HepG2 (cell line): ENCODE measurements around the gene ALG3. TPM values are rescaled to one million over a fixed set of nuclear protein-coding genes. Genes with fewer than 3 reads are reported as not detected.

Experiments
- CBX5 ChIP-seq: sonication (generic); formaldehyde crosslinking; IDR thresholded peaks from 2 replicates; pipeline ENCODE4 v1.4.0; 2020; ENCODE audit warnings: missing genetic modification reagents, borderline replicate concordance
- CHD4 ChIP-seq: fragments of 200-600 bp; sonication (generic); IDR thresholded peaks from 2 replicates; pipeline ENCODE4 v1.7.0; 2017; ENCODE audit warnings: mild to moderate bottlenecking, low read length, borderline replicate concordance
- GATAD2A ChIP-seq: IDR thresholded peaks from 2 replicates; pipeline ENCODE4 v1.6.1; 2016
- MAF1 ChIP-seq: sonication (generic); formaldehyde crosslinking; IDR thresholded peaks from 2 replicates; pipeline ENCODE4 v1.5.0; 2020; ENCODE audit warnings: missing genetic modification reagents, borderline replicate concordance
- MED1 ChIP-seq: sonication (generic); formaldehyde crosslinking; IDR thresholded peaks from 2 replicates; pipeline ENCODE4 v1.4.0; 2020; ENCODE audit warnings: missing genetic modification reagents
- MED13 ChIP-seq: sonication (generic); formaldehyde crosslinking; IDR thresholded peaks from 2 replicates; pipeline ENCODE4 v1.5.0; 2020; ENCODE audit warnings: missing genetic modification reagents
- MLXIP ChIP-seq: sonication (generic); formaldehyde crosslinking; IDR thresholded peaks from 2 replicates; pipeline ENCODE4 v1.9.0; 2021; ENCODE audit warnings: missing genetic modification reagents, borderline replicate concordance
- MYNN ChIP-seq: sonication (generic); formaldehyde crosslinking; IDR thresholded peaks from 2 replicates; pipeline ENCODE4 v1.4.0; 2020; ENCODE audit warnings: mild to moderate bottlenecking, low read depth, missing genetic modification reagents
- NRL ChIP-seq: sonication (generic); formaldehyde crosslinking; IDR thresholded peaks from 2 replicates; pipeline ENCODE4 v1.5.0; 2020; ENCODE audit warnings: missing genetic modification reagents, mild to moderate bottlenecking, moderate library complexity, borderline replicate concordance
- RBFOX2 ChIP-seq: fragments of 200-400 bp; formaldehyde crosslinking; IDR thresholded peaks from 2 replicates; pipeline ENCODE4 v1.6.1; 2017; ENCODE audit warnings: low read depth, mild to moderate bottlenecking, low read length
- REXO4 ChIP-seq: sonication (generic); formaldehyde crosslinking; IDR thresholded peaks from 2 replicates; pipeline ENCODE4 v1.8.0; 2022; ENCODE audit warnings: missing genetic modification reagents, mild to moderate bottlenecking, borderline replicate concordance
- SMAD1 ChIP-seq: sonication (generic); formaldehyde crosslinking; IDR thresholded peaks from 2 replicates; pipeline ENCODE4 v1.4.0; 2020; ENCODE audit warnings: missing genetic modification reagents, low read depth, mild to moderate bottlenecking, borderline replicate concordance
- SMC3 ChIP-seq: IDR thresholded peaks from 2 replicates; pipeline ENCODE4 v1.6.1; 2011; ENCODE audit warnings: low read length, improper control_type of control experiment
- ZC3H4 ChIP-seq: sonication (generic); formaldehyde crosslinking; IDR thresholded peaks from 2 replicates; pipeline ENCODE4 v1.4.0; 2020; ENCODE audit warnings: missing genetic modification reagents, borderline replicate concordance
- ZEB1 ChIP-seq: IDR thresholded peaks from 2 replicates; pipeline ENCODE4 v1.6.1; 2012; ENCODE audit warnings: mild to moderate bottlenecking, low read depth, inconsistent platforms; ENCODE audit not compliant: insufficient replicate concordance
- ZFP90 ChIP-seq: sonication (generic); formaldehyde crosslinking; IDR thresholded peaks from 2 replicates; pipeline ENCODE4 v1.8.0; 2022; ENCODE audit warnings: missing genetic modification reagents, mild to moderate bottlenecking, inconsistent platforms, borderline replicate concordance
- ZNF30 ChIP-seq: sonication (generic); formaldehyde crosslinking; IDR thresholded peaks from 2 replicates; pipeline ENCODE4 v1.5.0; 2020; ENCODE audit warnings: mild to moderate bottlenecking, missing genetic modification reagents
- ZNF430 ChIP-seq: sonication (generic); formaldehyde crosslinking; IDR thresholded peaks from 2 replicates; pipeline ENCODE4 v1.9.0; 2021; ENCODE audit warnings: mild to moderate bottlenecking, missing genetic modification reagents
- ZNF570 ChIP-seq: sonication (generic); formaldehyde crosslinking; IDR thresholded peaks from 2 replicates; pipeline ENCODE4 v1.4.0; 2020; ENCODE audit warnings: mild to moderate bottlenecking, missing genetic modification reagents, borderline replicate concordance
- polyA plus RNA-seq, 8 experiments: library from polyadenylated mRNA; depleted of rRNA in 3 of 8; stranded (reverse) in 7 of 8; unstranded in 1 of 8; fragments of >200 nt; fragmentation: Illumina TruSeq in 4 of 8; extraction: Trizol in 4 of 8; gene quantifications; 2 replicates each; pipeline versions ENCODE4 v1.2.1 to v1.2.3, GENCODE V29; 2011 to 2016; ENCODE audit warnings: low read depth in 4 of 8, missing spikeins in 1 of 8, mixed read lengths in 1 of 8; ENCODE audit not compliant: insufficient read depth in 1 of 8
- total RNA-seq, 5 experiments: library from RNA; depleted of rRNA; stranded (reverse); fragments of >200 nt; fragmentation: Illumina TruSeq; extraction: Trizol; gene quantifications; 2 replicates each; pipeline ENCODE4 v1.2.3, GENCODE V29; 2016; ENCODE audit warnings: low read depth in 1 of 5
- TF ChIP-seq, protein P1 (sequence below): sonication (generic); formaldehyde crosslinking; IDR thresholded peaks from 2 replicates; pipeline ENCODE4 v1.9.0; 2021; ENCODE audit warnings: missing genetic modification reagents, borderline replicate concordance
- TF ChIP-seq, protein P2 (sequence below): sonication (generic); formaldehyde crosslinking; IDR thresholded peaks from 2 replicates; pipeline ENCODE4 v1.8.0; 2022; ENCODE audit warnings: missing genetic modification reagents, mild to moderate bottlenecking, inconsistent platforms, borderline replicate concordance
- TF ChIP-seq, protein P3 (sequence below): sonication (generic); formaldehyde crosslinking; IDR thresholded peaks from 2 replicates; pipeline ENCODE4 v1.5.0; 2020; ENCODE audit warnings: missing genetic modification reagents
- TF ChIP-seq, protein P4 (sequence below): sonication (generic); formaldehyde crosslinking; IDR thresholded peaks from 2 replicates; pipeline ENCODE4 v1.4.0; 2020; ENCODE audit warnings: mild to moderate bottlenecking, missing genetic modification reagents

Gene ALG3
- total and polyA plus RNA-seq, 2 of the 13 experiments (the other 11 are each of a cell fraction or from before 2014, with no cell fraction given) = 46.6 to 57.1 TPM

DNA sequence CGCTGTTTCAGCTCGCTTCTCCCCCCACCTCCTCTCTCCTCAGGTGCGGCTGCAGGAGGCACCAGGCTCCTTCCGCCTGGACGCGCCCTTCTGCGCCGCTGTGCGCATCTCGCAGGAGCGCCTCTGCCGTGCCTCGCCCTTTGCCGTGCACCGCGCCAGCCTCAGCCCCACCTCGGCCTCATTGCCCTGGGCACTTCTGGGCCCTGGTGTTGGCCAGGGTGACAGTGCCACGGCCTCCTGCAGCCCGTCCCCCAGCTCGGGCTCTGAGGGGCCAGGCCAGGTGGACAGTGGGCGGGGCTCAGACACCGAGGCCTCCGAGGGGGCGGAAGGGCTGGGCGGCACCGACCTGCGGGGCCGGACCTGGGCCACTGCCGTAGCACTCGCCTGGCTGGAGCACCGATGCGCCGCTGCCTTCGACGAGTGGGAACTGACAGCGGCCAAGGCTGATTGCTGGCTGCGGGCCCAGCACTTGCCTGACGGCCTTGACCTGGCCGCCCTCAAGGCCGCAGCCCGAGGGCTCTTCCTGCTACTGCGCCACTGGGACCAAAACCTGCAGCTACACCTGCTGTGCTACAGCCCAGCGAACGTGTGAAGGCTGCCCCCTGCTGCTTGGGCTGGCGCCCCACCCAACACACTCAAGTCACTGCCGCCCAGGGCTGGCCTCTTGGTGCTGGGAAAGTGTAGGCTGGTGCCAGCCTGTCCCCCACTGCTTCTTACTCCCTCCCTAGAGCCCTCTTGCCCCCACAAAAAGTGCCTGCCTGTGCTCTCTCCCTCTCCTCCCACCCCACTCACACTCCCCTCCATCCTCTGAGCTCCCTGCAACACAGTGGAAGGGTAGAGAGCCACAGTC is 7.1 kb downstream of the ALG3 start (continued):
- TF ChIP-seq RBFOX2 (peak; percentile 88), ZNF30 (CRISPR knock-in tag) (no peak), MYNN (CRISPR knock-in tag) (no peak), MED1 (CRISPR knock-in tag) (peak; percentile 94), REXO4 (CRISPR knock-in tag) (no peak), ZEB1 (peak; percentile 54), GATAD2A (CRISPR knock-in tag) (peak; percentile 85), ZFP90 (CRISPR knock-in tag) (peak; percentile 98), CHD4 (no peak), SMC3 (peak; percentile 57; the same call in 1 of the 2 replicates), MLXIP (CRISPR knock-in tag) (no peak), ZNF430 (CRISPR knock-in tag) (peak; percentile 92), NRL (CRISPR knock-in tag) (peak; percentile 59; the same call in 1 of the 2 replicates), ZNF570 (CRISPR knock-in tag) (0 out of 2 replicates have a peak, but pooled peaks have one; percentile 39), MED13 (CRISPR knock-in tag) (peak; percentile 81; the same call in 1 of the 2 replicates), ZC3H4 (CRISPR knock-in tag) (no peak), SMAD1 (peak; percentile 91), MAF1 (CRISPR knock-in tag) (peak; percentile 68; the same call in 1 of the 2 replicates), CBX5 (peak; percentile 96)
- TF ChIP-seq, protein P1, sequence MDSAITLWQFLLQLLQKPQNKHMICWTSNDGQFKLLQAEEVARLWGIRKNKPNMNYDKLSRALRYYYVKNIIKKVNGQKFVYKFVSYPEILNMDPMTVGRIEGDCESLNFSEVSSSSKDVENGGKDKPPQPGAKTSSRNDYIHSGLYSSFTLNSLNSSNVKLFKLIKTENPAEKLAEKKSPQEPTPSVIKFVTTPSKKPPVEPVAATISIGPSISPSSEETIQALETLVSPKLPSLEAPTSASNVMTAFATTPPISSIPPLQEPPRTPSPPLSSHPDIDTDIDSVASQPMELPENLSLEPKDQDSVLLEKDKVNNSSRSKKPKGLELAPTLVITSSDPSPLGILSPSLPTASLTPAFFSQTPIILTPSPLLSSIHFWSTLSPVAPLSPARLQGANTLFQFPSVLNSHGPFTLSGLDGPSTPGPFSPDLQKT = no peak
- TF ChIP-seq, protein P2, sequence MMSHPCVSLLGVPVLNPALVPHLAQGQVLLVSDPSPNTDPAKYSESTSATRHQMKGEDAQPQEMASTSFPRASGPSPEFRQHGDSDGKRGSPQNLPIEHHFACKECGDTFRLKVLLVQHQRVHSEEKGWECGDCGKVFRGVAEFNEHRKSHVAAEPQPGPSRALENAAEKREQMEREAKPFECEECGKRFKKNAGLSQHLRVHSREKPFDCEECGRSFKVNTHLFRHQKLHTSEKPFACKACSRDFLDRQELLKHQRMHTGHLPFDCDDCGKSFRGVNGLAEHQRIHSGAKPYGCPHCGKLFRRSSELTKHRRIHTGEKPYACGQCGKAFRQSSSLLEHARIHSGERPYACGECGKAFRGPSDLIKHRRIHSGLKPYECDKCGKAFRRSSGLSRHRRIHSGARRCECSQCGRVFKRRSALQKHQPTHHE (CRISPR knock-in tag) = peak; percentile 83; the same call in 1 of the 2 replicates
- TF ChIP-seq, protein P3, sequence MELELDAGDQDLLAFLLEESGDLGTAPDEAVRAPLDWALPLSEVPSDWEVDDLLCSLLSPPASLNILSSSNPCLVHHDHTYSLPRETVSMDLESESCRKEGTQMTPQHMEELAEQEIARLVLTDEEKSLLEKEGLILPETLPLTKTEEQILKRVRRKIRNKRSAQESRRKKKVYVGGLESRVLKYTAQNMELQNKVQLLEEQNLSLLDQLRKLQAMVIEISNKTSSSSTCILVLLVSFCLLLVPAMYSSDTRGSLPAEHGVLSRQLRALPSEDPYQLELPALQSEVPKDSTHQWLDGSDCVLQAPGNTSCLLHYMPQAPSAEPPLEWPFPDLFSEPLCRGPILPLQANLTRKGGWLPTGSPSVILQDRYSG (CRISPR knock-in tag) = 0 out of 2 replicates have a peak, but pooled peaks have one; percentile 73
- TF ChIP-seq, protein P4, sequence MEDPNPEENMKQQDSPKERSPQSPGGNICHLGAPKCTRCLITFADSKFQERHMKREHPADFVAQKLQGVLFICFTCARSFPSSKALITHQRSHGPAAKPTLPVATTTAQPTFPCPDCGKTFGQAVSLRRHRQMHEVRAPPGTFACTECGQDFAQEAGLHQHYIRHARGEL (CRISPR knock-in tag) = no peak
